HG03139 (cell line): ENCODE data around the gene RNF157.
"Not testable (repeated sequence)": the region's sequence is repeated elsewhere in the genome, so short reads cannot be mapped to it uniquely, and the experiment has no call there.

Source experiments
- ATAC-seq: cut with Tn5 transposase; IDR thresholded peaks from one replicate; pipeline ENCODE4 v1.9.1; 2021; ENCODE audit not compliant: unreplicated experiment

RNF157 gene

GRCh38 chr17:76255801-76256429 is 15.6 kb upstream of the RNF157 start:
- ATAC-seq: no peak

GRCh38 chr17:76254275-76254674 is 14.0 kb upstream of the RNF157 start:
- no peak for ATAC-seq

GRCh38 chr17:76253841-76254240 is 13.5 kb upstream of the RNF157 start:
- no peak for ATAC-seq

- not testable (repeated sequence) for ATAC-seq
These were observed 12.9 kb upstream of the RNF157 start for GRCh38 chr17:76252967-76253766.

DNA sequence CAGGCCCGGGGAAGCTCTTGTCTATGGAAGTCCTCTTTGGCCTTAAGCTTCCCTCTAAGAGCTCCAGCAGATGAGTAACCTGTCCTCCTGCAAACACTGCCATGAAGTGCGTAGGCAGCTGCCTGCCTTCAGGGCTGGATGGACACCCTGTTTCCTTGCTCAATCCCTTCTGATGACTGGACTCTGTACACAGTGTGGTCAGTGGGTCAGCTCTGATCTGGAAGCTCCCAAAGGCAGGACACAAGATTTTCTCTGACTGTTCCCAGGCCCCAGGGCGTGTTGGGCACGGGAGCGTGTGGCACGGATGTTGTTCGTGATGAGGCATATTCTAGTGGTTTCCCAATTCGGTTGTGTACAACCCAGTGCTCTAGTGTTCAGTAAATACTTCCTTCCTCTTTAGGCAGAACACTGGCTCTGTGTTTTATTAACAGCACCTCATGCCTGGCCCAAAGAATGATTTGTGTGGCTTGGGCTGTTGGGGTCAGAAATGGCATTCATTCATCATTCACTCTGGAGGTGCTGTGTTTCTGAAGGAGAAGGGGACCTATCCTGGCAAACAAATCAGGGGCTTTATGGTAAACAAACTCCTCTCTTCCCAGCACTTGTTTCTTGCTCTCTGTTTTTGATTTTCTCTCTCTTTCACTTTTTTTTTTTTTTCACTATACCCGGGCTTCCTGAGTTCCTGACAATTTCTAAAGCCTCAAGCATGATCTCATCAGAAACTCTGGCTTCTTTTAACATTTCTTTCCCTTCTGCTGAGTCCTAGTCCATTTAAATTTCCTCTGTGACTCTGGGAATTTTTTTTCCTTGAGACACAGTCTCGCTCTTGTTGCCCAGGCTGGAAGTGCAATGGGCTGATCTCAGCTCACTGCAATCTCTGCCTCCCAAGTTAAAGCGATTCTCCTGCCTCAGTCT is 12.0 kb upstream of the RNF157 start:
- no peak for ATAC-seq

DNA sequence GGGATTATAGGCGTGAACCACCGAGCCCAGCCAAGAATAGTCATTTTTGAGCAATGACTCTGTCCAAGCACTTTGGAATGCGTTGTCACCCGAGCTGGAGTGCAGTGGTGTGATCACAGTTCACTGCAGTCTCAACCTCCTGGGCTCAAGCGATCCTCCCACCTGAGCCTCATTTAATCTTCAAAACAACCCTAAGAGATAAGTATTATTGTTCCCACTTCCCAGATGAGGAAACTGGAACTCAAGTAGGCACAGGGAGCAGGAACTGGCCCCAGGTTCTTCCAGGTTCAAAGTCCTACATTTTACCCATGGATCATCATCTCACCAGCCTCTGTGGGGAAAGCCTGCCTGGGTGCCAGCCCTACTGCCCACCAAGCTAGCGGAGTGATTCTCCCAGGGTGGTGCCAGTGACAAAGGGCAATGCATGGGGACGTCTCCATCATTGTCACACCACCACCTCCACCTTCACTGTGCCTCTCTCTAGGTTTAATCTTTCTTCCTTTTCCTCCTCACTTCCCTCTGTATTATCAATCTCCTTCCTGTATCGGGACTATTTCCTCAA is 11.3 kb upstream of the RNF157 start:
- no peak for ATAC-seq

DNA sequence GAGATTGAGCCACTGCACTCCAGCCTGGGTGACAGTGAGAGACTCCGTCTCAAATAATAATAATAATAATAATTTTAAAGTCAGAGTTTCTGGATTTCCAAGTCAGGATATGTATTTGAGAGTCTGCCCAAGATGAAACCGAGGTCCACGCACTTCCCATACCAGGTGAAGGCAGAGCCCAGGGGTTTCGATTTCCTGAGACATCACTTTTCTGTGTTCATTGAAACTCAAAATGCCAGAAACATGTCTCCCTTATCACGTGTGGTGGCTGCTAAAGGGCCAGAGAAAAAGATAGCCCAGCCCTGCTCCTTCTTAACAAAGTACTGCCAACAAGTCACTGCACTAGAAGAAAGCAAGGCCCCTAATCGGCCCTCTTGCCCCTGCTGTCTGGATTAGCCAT is 9.8 kb upstream of the RNF157 start:
- no peak for ATAC-seq

DNA sequence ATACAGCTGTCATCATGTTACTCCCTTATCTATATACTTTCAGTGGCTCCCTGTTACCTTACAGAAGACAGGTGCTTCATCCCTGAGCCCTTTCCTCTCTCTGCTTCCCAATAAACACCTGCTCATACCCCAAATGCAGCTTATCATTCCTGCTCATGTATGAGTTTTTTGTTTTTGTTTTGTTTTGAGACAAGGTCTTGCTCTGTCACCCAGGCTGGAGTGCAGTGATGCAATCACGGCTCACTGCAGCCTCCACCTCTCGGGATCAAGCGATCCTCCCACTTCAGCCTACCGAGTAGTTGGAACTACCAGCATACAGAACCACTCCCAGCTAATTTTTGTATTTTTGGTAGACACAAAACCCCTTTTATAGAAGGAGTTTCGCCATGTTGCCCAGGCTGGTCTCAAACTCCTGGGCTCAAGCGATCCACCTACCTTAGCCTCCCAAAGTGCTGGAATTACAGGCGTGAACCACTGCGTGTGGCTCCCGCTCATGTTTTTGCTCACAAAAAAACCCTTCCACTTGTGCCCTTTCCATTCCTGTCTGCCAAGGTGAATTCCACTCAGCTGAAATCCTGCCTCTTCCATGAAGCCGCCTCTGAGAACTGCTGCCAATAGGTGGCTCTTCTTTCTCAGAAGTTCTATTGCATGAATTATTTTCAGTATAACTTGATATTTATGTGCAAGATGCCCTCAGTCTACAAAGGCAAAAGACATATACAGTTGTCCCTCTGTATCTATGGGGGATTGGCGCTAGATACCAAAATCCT is 7.9 kb upstream of the RNF157 start:
- ATAC-seq: no peak

DNA sequence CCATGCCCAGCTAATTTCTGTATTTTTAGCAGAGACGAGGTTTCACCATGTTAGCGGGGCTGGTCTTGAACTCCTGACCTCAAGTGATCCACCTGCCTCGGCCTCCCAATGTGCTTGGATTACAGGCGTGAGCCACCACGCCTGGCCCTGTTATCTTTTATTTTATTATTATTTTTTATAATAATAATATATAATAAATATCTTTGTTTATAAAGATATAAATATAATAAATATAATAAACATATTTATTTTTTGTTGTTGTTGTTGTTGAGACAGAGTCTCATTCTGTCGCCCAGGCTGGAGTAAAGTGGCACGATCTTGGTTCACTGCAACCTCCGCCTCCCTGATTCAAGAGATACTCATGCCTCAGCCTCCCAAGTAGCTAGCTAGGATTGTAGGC is 7.0 kb upstream of the RNF157 start:
- no peak for ATAC-seq

DNA sequence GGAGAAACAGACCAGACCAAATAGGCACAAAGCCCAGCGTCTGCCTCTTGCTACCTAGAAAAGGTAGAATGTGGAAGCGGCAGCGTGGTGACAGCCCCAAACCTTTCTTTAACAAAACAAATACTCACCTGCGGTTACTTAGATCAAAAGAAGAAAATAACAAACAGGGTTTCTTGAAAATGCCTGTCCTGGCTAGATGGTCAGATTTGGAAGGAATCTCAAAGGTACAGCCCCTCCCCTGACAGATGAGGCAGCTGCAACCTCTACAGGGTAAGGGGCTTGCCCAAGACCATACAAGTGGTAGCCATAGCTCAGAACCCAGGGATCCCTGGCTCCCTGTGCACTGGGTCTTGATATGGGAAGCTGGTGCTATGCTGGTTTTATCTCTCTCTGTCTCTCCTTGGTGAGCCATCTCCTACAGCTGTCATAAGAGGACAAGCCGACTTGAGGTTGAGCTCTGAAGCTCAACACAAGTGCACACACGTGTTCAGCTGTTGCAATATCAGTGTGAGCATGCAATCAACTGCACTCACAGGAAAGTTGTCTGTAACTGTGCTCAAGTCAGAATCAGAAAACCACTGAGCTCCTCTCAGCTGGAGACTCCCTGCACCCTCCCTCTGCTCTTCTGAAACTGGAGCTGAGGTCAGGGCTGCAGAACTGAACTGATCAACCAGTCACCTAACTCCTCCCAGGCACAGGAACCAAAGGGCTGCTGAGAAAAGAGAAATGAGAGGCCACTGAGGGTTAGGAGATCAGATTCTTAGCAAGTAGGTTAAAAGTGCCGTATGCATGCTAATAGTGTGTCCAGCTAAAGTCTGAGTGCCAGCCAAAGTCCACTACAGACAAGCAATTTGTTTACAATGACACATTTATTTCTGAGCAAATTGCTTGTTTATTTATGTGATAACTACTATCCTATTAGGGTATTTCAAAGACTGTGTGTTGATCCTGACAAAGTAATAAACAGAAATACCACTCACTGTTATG is 6.1 kb upstream of the RNF157 start:
- peak; percentile 89 for ATAC-seq

GRCh38 chr17:76244721-76245120 is 4.4 kb upstream of the RNF157 start:
- ATAC-seq: not testable (repeated sequence)

DNA sequence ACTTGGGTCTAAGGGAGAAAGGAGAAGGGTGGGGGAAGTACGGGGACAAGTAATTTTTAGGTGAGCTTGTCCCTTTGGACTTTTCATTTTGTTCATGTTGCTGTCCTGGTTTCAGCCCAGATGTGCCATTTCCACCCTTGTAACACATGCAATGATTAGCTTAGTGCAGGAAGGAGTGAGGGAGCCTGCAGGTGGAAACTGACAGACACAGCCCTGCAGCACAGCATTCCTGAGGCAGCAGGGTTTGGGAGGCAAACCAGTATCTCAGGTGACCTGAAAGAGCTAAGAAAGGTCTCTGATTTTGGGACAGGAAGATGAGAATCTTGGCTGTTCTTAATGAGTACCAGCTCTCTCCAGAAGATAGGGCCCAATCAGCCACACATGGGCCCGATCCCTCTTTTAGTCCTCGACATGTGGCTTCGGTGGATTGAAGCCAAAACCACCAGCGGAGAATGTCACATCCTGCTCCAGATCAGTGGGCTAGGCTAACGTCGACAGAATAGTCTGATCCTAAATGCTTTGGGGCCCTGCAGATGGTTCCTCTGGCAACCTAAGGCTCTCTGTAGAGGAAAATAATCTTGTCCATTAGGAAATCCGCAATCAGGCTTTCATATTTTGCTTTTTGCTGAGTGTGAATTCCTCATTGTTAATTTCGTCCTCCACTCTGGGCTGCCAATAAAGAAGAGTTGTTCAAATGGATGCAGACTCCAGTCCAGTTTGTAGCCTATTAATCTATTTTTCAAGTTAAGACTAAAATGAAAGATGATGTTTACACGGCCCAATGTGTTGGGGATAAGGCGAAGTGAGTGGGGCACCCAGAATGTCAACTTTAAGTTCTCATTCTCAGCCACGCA is 3.8 kb upstream of the RNF157 start:
- no peak for ATAC-seq

GRCh38 chr17:76241691-76242255 is 1.5 kb upstream of the RNF157 start:
- no peak for ATAC-seq

DNA sequence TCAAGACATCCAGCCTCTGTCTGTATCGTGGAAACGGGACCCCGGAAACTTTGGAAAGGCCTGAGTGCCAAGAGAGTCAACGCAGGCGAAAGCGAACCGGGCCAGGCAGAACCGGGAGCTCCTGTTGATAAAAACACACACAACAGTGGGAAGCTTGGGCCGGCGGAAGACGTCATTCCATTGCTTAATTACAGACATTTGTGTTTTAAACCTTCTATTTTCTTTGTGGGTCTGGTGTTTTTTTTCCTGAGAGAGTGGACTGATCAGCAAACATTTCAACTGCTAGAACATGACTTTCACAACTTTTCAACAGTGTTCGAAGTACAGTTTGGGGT is 878 bp upstream of the RNF157 start:
- ATAC-seq: no peak

- ATAC-seq: no peak
These were observed 587 bp downstream of the RNF157 start for GRCh38 chr17:76239538-76240274.

DNA sequence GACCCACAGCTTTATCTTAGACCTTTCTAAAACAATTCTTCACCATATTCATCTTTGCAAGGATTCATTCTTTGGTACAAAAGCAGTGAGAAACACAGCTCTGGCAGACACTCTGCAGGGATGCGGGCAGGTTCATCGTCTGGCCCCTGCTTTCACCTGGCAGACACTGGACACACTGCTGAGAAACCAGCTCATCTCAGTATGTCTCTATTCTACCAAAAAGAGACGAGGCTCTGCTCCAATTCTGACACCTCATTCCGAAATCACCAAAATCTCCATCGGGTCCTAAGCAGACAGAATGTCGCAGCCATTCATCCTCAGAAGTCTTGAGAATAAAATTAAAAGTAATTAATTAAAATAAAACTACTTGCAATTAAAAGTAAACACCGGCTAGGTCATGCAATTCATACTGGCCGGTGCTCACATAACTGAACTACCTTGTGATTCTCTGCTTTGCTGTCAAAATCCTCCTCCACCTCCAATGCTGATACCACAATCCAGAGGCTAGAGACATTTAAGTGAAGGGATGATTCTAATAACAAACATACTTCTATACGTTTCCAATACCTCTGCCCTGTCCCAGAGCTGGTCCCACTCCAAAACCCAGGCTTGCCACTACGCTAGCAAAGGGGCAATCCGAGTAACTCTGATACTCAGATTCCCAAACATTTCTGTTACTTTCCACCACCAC is 1.3 kb downstream of the RNF157 start:
- no peak for ATAC-seq

DNA sequence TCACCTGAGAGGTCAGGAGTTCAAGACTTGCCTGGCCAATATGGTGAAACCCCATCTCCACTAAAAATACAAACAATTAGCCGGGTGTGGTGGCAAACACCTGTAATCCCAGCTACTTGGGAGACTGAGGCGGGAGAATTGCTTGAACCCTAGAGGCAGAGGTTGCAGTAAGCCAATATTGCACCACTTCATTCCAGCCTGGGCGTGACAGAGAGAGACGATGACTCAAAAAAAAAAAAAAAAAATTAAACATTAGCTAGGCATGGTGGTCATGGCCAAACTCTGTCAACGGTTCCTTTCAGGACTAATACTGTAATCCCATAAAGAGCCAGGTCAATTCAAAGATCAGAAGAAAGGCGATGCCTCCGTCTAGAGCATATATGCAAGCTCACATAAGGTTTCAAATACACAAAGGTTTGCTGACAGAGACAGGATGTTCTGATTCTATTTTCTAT is 2.4 kb downstream of the RNF157 start:
- ATAC-seq: no peak
